Breast epithelium (tissue), 3 donors: Measurements from ENCODE around the gene PEX11G.

ENCODE experiments used
- CTCF ChIP-seq, 3 donors: fragments of 450-650 bp; IDR thresholded peaks; one replicate each; pipeline ENCODE4 v1.5.1; 2016 to 2017; ENCODE audit warnings: antibody characterized with exemption in 3 of 3, mild to moderate bottlenecking in 3 of 3, moderate library complexity in 3 of 3
- POLR2AphosphoS5 ChIP-seq, 3 donors: sonication (generic); formaldehyde crosslinking; IDR thresholded peaks; one replicate each; pipeline ENCODE4 v1.6.1; 2017; ENCODE audit warnings: antibody characterized with exemption in 3 of 3

GRCh38 chr19:7429638-7430282 lies 59.1 kb downstream of the PEX11G start:
- TF ChIP-seq CTCF (IDR thresholded peaks at IDR 0.05) (no peak), POLR2AphosphoS5 (IDR thresholded peaks at IDR 0.05) (no peak)
